NB4 (cell line): Measurements from ENCODE around the gene SKOR1.

Source experiments
- CTCF ChIP-seq: IDR thresholded peaks from one replicate; pipeline ENCODE4 v1.5.1; 2012; ENCODE audit warnings: low read depth, low read length
- MYC ChIP-seq: IDR thresholded peaks from 2 replicates; pipeline ENCODE4 v1.6.1; 2011; ENCODE audit warnings: low read depth, low read length
- POLR2A ChIP-seq: IDR thresholded peaks from 2 replicates; pipeline ENCODE4 v1.6.1; 2011; ENCODE audit warnings: mild to moderate bottlenecking; ENCODE audit not compliant: insufficient read length; ENCODE audit errors: extremely low read depth
- TF ChIP-seq, protein P1 (sequence below): IDR thresholded peaks from 2 replicates; pipeline ENCODE4 v1.6.1; 2011; ENCODE audit warnings: low read depth, low read length

GRCh38 chr15:67865766-67866165 is 40.5 kb downstream of the SKOR1 start:
- TF ChIP-seq CTCF (no peak), POLR2A (no peak), MYC (no peak)
- TF ChIP-seq, protein P1, sequence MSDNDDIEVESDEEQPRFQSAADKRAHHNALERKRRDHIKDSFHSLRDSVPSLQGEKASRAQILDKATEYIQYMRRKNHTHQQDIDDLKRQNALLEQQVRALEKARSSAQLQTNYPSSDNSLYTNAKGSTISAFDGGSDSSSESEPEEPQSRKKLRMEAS: no peak
